PFSK-1 (cell line): ENCODE measurements around the gene ARSA.

ENCODE experiments used
- FOXP2 ChIP-seq: optimal IDR thresholded peaks from 2 replicates; pipeline ENCODE3; 2011; ENCODE audit warnings: borderline replicate concordance, control low read depth, inconsistent platforms; ENCODE audit not compliant: insufficient read depth; ENCODE audit errors: extremely low read length, extremely low read depth
- POLR2AphosphoS5 ChIP-seq: IDR thresholded peaks from 2 replicates; pipeline ENCODE4 v1.6.1; 2012; ENCODE audit warnings: low read depth, mild to moderate bottlenecking, control low read depth, low read length, moderate library complexity
- SIN3A ChIP-seq: IDR thresholded peaks from 2 replicates; pipeline ENCODE4 v1.6.1; 2012; ENCODE audit warnings: mild to moderate bottlenecking, low read length, moderate library complexity, borderline replicate concordance; ENCODE audit not compliant: insufficient read depth
- TAF1 ChIP-seq: IDR thresholded peaks from 2 replicates; pipeline ENCODE4 v1.6.1; 2012; ENCODE audit warnings: low read length, control low read depth, borderline replicate concordance; ENCODE audit not compliant: insufficient read depth
- TF ChIP-seq, protein P1 (sequence below), 2 experiments: IDR thresholded peaks; 2 replicates each; pipeline versions ENCODE4 v1.6.1 to v1.8.0; 2011 to 2012; ENCODE audit warnings: low read depth in 2 of 2, low read length in 2 of 2, control low read depth in 1 of 2, inconsistent platforms in 1 of 2, mild to moderate bottlenecking in 1 of 2, moderate library complexity in 1 of 2; ENCODE audit not compliant: insufficient read depth in 1 of 2

Gene ARSA

DNA sequence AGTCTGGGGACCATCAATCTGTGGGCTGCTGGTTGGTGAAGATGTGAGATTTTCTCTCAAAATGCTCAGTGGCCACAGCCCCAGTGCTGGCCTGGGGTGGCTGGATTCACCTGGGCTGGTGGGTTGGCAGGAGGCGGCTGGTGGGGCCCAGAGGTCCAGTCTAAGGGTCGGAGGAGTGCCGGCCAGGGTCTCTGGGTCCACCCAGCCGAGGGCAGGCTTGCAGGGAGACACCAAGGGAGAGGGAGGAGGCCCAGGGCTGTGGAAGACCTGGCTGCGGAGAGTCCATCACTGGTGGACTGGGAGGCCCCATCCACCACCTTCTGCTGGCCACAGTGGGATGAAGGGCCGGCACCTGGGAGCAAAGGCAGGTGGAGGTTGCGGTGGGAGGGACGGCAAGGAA is 44.1 kb upstream of the ARSA start:
- no peak for TF ChIP-seq TAF1
- no peak for TF ChIP-seq POLR2AphosphoS5
- no peak for TF ChIP-seq FOXP2
- TF ChIP-seq, protein P1, sequence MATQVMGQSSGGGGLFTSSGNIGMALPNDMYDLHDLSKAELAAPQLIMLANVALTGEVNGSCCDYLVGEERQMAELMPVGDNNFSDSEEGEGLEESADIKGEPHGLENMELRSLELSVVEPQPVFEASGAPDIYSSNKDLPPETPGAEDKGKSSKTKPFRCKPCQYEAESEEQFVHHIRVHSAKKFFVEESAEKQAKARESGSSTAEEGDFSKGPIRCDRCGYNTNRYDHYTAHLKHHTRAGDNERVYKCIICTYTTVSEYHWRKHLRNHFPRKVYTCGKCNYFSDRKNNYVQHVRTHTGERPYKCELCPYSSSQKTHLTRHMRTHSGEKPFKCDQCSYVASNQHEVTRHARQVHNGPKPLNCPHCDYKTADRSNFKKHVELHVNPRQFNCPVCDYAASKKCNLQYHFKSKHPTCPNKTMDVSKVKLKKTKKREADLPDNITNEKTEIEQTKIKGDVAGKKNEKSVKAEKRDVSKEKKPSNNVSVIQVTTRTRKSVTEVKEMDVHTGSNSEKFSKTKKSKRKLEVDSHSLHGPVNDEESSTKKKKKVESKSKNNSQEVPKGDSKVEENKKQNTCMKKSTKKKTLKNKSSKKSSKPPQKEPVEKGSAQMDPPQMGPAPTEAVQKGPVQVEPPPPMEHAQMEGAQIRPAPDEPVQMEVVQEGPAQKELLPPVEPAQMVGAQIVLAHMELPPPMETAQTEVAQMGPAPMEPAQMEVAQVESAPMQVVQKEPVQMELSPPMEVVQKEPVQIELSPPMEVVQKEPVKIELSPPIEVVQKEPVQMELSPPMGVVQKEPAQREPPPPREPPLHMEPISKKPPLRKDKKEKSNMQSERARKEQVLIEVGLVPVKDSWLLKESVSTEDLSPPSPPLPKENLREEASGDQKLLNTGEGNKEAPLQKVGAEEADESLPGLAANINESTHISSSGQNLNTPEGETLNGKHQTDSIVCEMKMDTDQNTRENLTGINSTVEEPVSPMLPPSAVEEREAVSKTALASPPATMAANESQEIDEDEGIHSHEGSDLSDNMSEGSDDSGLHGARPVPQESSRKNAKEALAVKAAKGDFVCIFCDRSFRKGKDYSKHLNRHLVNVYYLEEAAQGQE (IDR thresholded peaks at IDR 0.05; ENCODE audit: insufficient read depth in 1 of 2, low read depth in 2 of 2, low read length in 2 of 2) = no peak
- no peak for TF ChIP-seq SIN3A

DNA sequence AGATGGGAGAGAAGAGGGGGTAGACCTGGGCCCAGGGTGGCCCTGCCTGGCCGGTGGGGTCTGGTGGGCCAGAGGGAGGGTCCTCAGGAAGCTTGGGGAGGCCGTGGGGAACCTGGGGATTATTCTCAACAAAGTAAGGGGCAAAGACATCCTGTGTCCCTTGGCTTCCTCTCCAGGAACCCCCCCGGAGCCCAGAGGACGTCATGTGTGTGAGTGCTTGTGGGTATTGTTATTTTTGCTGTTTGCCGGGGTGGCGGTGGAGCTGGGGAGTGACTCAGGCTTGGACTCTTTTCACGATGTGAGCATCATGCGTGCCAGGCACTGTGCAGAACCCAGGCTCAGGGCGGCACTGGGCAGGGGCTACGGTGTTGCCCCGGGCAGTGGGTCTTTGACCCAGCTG is 43.7 kb upstream of the ARSA start:
- TF ChIP-seq, protein P1 (IDR thresholded peaks at IDR 0.05; ENCODE audit: insufficient read depth in 1 of 2, low read depth in 2 of 2, low read length in 2 of 2) = no peak
- no peak for TF ChIP-seq POLR2AphosphoS5

DNA sequence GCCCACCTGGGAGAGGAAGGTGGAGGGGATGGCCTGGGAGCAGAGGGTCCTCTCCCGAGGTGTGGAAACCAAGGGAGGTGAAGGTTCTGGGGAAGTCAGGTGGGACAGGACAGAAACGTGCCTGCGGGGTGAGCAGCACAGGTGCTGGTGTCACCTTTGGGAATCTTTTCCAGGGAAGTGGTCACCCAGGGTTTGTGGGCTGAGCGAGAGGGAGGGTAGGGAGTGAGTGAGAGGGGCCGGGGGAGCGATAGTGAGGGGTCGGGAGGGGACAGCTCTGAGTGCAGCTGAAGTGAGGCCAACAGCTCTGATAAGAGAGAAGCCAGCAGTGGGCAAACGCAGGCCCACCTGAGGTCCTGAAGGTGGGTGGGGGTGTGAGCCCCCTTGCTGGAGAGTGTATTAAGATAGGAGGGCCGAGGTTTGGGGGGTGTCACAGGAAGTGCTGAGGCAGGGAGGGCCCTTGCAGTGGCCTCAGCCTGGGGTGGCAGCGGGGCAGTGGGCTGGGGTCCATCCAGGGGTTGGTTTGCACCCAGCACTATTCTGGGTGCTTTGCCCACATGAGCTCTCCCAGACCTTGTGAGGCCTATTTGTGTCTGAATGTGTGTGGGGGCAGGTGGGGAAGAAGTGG is 43.1 kb upstream of the ARSA start:
- TF ChIP-seq SIN3A (no peak), TAF1 (no peak), POLR2AphosphoS5 (no peak), FOXP2 (no peak)
- TF ChIP-seq, protein P1 (IDR thresholded peaks at IDR 0.05; ENCODE audit: insufficient read depth in 1 of 2, low read depth in 2 of 2, low read length in 2 of 2) = no peak

DNA sequence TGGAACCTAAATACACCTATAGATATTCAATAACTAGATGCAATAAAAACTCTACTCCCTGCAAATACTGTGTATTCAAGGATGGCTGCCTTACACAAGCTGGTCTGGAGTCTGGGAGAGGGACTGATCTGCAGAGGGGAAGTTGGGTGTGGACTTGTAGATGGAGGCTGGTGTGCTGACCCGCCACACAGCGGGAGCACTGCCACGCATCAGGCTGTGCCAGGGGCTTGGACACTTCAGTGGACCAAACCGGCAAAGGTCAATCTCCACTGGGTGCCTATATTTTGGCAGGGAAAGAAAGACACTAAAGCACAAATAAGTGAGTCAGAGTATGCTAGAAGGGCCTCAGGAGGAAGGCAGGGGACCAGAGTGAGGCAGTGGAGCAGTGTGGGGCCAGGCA is 42.6 kb upstream of the ARSA start:
- TF ChIP-seq FOXP2 (no peak), POLR2AphosphoS5 (no peak), TAF1 (no peak), SIN3A (no peak)
- TF ChIP-seq, protein P1 (IDR thresholded peaks at IDR 0.05; ENCODE audit: insufficient read depth in 1 of 2, low read depth in 2 of 2, low read length in 2 of 2) = no peak

DNA sequence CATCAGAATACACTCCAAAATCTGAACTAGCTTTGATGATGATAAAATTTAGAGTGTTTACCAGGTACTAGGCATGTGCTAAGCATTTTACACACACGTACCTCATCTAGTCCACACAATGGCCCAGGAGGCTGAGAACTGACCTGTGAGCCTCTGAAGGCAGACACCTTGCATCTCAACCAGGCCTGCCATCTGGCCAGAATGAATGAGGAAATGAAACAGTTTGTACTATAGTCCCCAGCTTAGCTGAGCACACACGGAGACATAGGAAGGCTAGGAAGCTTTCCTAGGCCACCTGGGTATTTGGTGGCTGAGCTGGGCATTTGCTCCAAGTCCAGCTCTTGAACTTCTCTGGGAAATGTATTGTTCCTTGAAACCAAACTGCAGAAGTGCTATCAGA is 37.8 kb upstream of the ARSA start:
- TF ChIP-seq TAF1 (no peak), POLR2AphosphoS5 (no peak), SIN3A (no peak), FOXP2 (no peak)
- TF ChIP-seq, protein P1 (IDR thresholded peaks at IDR 0.05; ENCODE audit: insufficient read depth in 1 of 2, low read depth in 2 of 2, low read length in 2 of 2) = no peak
